Measurements from ENCODE around the gene GPAM.

GPAM gene

GRCh38 chr10:112218960-112219359 is 35.4 kb upstream of the GPAM start:
- Histone ChIP-seq H3K27me3 (no peaks in the 10 kb centered on the region), H3K9me3 (no peaks in the 10 kb centered on the region), H3K36me3 (no peaks in the 10 kb centered on the region), H3K4me3 (no peak overlapping the region), H3K4me1 (no peaks in the 10 kb centered on the region), H3K27ac (no peak overlapping the region)
- intact Hi-C loops (cut with DNase I; ENCODE audit: low total_unique reads) = no loop called here
- no peak for TF ChIP-seq CTCF (IDR thresholded peaks at IDR 0.05)
- DNase-seq = no peak

- Histone ChIP-seq H3K36me3 (no peaks in the 10 kb centered on the region), H3K27ac (no peak overlapping the region), H3K4me1 (no peaks in the 10 kb centered on the region), H3K4me3 (no peak overlapping the region), H3K27me3 (no peaks in the 10 kb centered on the region), H3K9me3 (no peaks in the 10 kb centered on the region)
- DNase-seq = no peak
- intact Hi-C loops (cut with DNase I; ENCODE audit: low total_unique reads) = no loop called here
- TF ChIP-seq CTCF (IDR thresholded peaks at IDR 0.05) = no peak
These were observed 34.4 kb upstream of the GPAM start for GRCh38 chr10:112218036-112218390.

GRCh38 chr10:112217386-112218035 is 33.9 kb upstream of the GPAM start:
- Histone ChIP-seq H3K4me3 (no peak overlapping the region), H3K9me3 (no peaks in the 10 kb centered on the region), H3K36me3 (no peaks in the 10 kb centered on the region), H3K27ac (no peak overlapping the region), H3K4me1 (no peaks in the 10 kb centered on the region), H3K27me3 (no peaks in the 10 kb centered on the region)
- DNase-seq = no peak
- intact Hi-C loops (cut with DNase I; ENCODE audit: low total_unique reads) = no loop called here
- TF ChIP-seq CTCF (IDR thresholded peaks at IDR 0.05) = no peak

- DNase-seq = no peak
- no peaks in the 10 kb centered on the region for H3K36me3 ChIP-seq
- intact Hi-C loops (cut with DNase I; ENCODE audit: low total_unique reads) = no loop called here
- no peaks in the 10 kb centered on the region for H3K27me3 ChIP-seq
- H3K27ac ChIP-seq = no peak overlapping the region
- H3K9me3 ChIP-seq = no peaks in the 10 kb centered on the region
- TF ChIP-seq CTCF (IDR thresholded peaks at IDR 0.05) = no peak
- no peak overlapping the region for H3K4me3 ChIP-seq
- H3K4me1 ChIP-seq = no peaks in the 10 kb centered on the region
These were observed 33.4 kb upstream of the GPAM start for GRCh38 chr10:112216966-112217365.

GRCh38 chr10:112216151-112216550 is 32.6 kb upstream of the GPAM start:
- H3K9me3 ChIP-seq = no peaks in the 10 kb centered on the region
- no peaks in the 10 kb centered on the region for H3K36me3 ChIP-seq
- no peak overlapping the region for H3K4me3 ChIP-seq
- DNase-seq = no peak
- no peak for TF ChIP-seq CTCF (IDR thresholded peaks at IDR 0.05)
- no peak overlapping the region for H3K27ac ChIP-seq
- H3K27me3 ChIP-seq = no peaks in the 10 kb centered on the region
- intact Hi-C loops (cut with DNase I; ENCODE audit: low total_unique reads) = no loop called here
- H3K4me1 ChIP-seq = no peaks in the 10 kb centered on the region

- DNase-seq = no peak
- Histone ChIP-seq H3K4me3 (no peak overlapping the region), H3K4me1 (no peaks in the 10 kb centered on the region), H3K36me3 (no peaks in the 10 kb centered on the region), H3K27me3 (no peaks in the 10 kb centered on the region), H3K27ac (no peak overlapping the region), H3K9me3 (no peaks in the 10 kb centered on the region)
- no peak for TF ChIP-seq CTCF (IDR thresholded peaks at IDR 0.05)
- intact Hi-C loops (cut with DNase I; ENCODE audit: low total_unique reads) = no loop called here
These were observed 31.8 kb upstream of the GPAM start for GRCh38 chr10:112215342-112215774.
